COLO829 (cell line): ENCODE data around the gene CEMP1.
A peak's percentile ranks its signal among the peaks of the same experiment; 100 is the strongest.

Experiments
- DNase-seq: peaks from one replicate; pipeline ENCODE4 v3.0.0; 2012; ENCODE audit warnings: low spot score

Gene CEMP1

GRCh38 chr16:2483939-2484897 is 47.0 kb downstream of the CEMP1 start:
- DNase-seq: no peak

- peak; percentile 66 for DNase-seq
These were observed 48.3 kb downstream of the CEMP1 start for GRCh38 chr16:2482708-2483534.

DNA sequence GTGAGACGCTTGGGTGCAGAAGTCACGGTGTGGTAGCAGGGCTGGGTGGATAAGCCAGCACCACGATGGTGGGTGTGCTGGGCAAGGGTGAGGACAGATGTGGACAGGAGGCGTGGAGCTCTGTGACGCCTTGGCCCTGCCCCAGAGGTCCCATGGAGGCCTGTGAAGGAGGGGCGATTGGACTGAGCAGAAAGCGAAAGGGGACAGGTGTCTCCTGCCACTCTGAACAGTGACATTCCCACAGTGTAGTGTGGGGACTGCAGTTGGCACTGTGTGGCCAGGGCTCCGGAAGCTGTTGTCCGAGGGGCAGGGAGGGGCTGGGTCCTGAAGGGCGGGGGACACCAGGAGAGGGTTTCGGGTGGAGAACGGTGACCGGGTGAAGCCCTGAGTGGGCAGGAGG is 49.0 kb downstream of the CEMP1 start:
- DNase-seq: no peak

DNA sequence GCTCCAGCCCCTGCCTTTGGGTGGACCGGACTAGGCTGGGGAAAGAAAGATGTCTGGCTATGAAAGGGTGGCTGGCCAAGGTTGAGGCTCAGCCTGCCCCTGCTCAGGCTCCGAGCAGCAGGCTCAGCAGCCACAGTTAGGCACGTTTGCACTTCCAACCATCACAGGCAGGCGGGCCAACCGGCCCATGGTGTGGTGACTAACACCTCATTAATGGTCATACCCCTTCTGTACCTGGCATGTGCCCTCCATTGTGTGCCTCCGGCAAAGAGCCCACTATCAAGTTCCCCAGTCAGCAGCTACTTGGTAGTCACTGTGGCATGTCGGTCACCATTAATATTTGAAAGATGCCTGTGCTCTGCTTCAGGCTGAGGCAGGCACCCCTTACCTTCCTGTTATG is 49.5 kb downstream of the CEMP1 start:
- no peak for DNase-seq

DNA sequence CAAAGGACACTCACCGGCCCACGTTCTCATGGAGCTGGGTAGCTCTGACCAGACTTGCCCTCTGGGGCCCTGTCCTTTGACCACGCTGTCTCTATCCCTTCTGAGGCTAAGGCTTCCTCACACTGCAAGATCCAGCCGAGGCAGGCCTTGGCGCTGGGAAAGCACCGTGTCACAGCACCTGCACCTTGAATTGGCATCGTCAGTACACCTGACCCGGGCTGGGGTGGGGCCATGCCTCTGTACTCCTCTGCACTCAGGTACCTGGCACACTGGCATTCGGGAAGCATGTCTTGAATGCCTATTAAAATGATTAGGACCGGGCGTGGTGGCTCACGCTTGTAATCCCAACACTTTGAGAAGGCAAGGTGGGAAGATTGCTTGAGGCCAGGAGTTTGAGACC is 50.3 kb downstream of the CEMP1 start:
- no peak for DNase-seq
